ENCODE data around the gene PPM1A. TPM values are rescaled to one million over a fixed set of nuclear protein-coding genes. Genes with fewer than 3 reads are reported as not detected.

PPM1A gene
- total and polyA plus RNA-seq, 2 of the 13 experiments (the other 11 are each of a cell fraction or from before 2014, with no cell fraction given), result 23.3 to 29.8 TPM

DNA sequence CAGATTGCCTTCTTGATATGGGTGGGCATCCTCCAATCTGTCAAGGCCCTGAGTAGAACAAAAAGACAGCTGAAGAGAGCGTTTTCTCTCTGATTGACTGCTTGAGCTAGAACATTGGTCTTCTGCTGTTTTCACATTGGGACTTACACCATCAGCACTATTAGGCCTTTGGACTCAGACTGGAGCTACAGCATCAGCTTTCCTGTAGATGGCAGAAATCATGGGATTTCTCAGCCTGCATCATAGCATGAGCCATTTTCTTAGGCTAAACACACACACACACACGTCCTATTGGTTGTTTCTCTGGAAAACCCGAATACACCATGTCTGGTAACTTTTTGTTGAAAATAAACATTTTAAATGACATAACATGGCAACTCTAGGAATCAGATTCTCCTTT lies 15.8 kb upstream of the PPM1A start:
- POLR2A ChIA-PET, result interaction anchor here (1.2 kb wide), 1 partner anchor 16 kb away, joined by 3 read pairs; the partner anchor contains the start of gene PPM1A
- CTCF ChIA-PET (ENCODE audit: low intra/inter-chr PET ratio, low total read pairs), result no interaction called here
- Histone ChIP-seq H3K27me3 (ENCODE audit: control insufficient read depth in 1 of 2, insufficient read depth in 2 of 2, low read length in 2 of 2) (0 out of 5 replicates have a peak, but pooled peaks cover 0 to 1% of the 10 kb centered on the region in 2 experiments), H3K4me2 (ENCODE audit: low read depth, low read length) (no peak overlapping the region), H4K20me1 (ENCODE audit: insufficient read depth, low read length) (no peaks in the 10 kb centered on the region), H3K36me3 (replicated peaks in 1 of 2; ENCODE audit: control insufficient read depth in 1 of 2, insufficient read depth in 2 of 2, low read length in 2 of 2) (no peaks in the 10 kb centered on the region), H3K4me3 (replicated peaks in 1 of 3; ENCODE audit: insufficient read depth in 1 of 3, low read depth in 2 of 3, low read length in 3 of 3) (no peak overlapping the region), H3K4me1 (ENCODE audit: insufficient read depth, low read length) (peaks cover 13% of the 10 kb centered on the region; the same call in 1 of the 2 replicates), H3K27ac (ENCODE audit: extremely low read length, insufficient read depth, low read length) (no peak overlapping the region), H3K9ac (ENCODE audit: insufficient read depth, low read depth, low read length) (no peak overlapping the region), H2AFZ (ENCODE audit: low read length) (peak overlapping the region; percentile 15), H3K9me3 (ENCODE audit: low read length) (0 out of 2 replicates have a peak, but pooled peaks cover 11% of the 10 kb centered on the region), H3K79me2 (ENCODE audit: insufficient read depth, low read length) (no peaks in the 10 kb centered on the region)
- ATAC-seq, result peak; percentile 89
- FAIRE-seq, result no peak
- TF ChIP-seq MAFK (conservative IDR thresholded peaks at IDR 0.05 in 1 of 2, IDR thresholded peaks at IDR 0.05 in 1 of 2; ENCODE audit: low read length in 2 of 2) (0 out of 4 replicates have a peak, but pooled peaks of 1 of the 2 experiments have one; percentile 30), ZNF563 (CRISPR knock-in tag; IDR thresholded peaks at IDR 0.05) (no peak), SMC3 (IDR thresholded peaks at IDR 0.05; ENCODE audit: low read length) (0 out of 2 replicates have a peak, but pooled peaks have one; percentile 9), ZNF644 (CRISPR knock-in tag; IDR thresholded peaks at IDR 0.05; ENCODE audit: low read depth) (0 out of 2 replicates have a peak, but pooled peaks have one; percentile 13), ZNF782 (CRISPR knock-in tag; IDR thresholded peaks at IDR 0.05; ENCODE audit: borderline replicate concordance) (no peak)
- TF ChIP-seq, protein P1, sequence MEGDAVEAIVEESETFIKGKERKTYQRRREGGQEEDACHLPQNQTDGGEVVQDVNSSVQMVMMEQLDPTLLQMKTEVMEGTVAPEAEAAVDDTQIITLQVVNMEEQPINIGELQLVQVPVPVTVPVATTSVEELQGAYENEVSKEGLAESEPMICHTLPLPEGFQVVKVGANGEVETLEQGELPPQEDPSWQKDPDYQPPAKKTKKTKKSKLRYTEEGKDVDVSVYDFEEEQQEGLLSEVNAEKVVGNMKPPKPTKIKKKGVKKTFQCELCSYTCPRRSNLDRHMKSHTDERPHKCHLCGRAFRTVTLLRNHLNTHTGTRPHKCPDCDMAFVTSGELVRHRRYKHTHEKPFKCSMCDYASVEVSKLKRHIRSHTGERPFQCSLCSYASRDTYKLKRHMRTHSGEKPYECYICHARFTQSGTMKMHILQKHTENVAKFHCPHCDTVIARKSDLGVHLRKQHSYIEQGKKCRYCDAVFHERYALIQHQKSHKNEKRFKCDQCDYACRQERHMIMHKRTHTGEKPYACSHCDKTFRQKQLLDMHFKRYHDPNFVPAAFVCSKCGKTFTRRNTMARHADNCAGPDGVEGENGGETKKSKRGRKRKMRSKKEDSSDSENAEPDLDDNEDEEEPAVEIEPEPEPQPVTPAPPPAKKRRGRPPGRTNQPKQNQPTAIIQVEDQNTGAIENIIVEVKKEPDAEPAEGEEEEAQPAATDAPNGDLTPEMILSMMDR (CRISPR knock-in tag; IDR thresholded peaks at IDR 0.05), result peak; percentile 43
- BruUV-seq (replicated peaks), result no TSS peak
- peak; percentile 29 for DNase-seq (ENCODE audit: low spot score)
- in situ Hi-C loops (cut with HindIII; ENCODE audit: extremely low pct_ligation_motif_present, low pct_unique_long_range_greater_than_20kb), result no loop called here
- intact Hi-C loops (cut with micrococcal nuclease; ENCODE audit: unreplicated experiment), result no loop called here
- WGBS (ENCODE audit: low lambda C conversion rate), result 12% methylated on average over 3 of the region's 3 CpGs

DNA sequence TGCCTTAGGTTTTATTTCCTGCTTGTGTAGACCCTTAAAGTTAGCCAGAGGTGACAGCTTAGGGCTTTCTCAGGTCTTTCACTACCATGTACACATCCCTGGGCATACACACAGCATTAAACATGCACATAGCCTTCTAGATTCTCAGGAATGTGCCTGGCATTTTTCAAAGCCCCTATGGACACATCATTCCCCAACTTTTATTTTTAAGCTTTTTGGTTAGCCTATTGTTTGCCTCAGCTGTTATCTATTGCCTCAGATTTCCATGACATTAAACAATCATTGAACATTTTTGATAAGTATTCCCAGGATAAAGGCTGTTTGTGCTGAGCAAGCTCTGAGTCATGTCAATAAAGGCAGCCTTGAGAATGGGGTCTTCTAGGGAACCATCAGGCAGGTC lies 15.1 kb upstream of the PPM1A start:
- H3K36me3 ChIP-seq (replicated peaks in 1 of 2; ENCODE audit: control insufficient read depth in 1 of 2, insufficient read depth in 2 of 2, low read length in 2 of 2), result no peaks in the 10 kb centered on the region
- no TSS peak for BruUV-seq (replicated peaks)
- ATAC-seq (no peak), DNase-seq (ENCODE audit: low spot score) (no peak), FAIRE-seq (no peak)
- H4K20me1 ChIP-seq (ENCODE audit: insufficient read depth, low read length), result no peaks in the 10 kb centered on the region
- intact Hi-C loops (cut with micrococcal nuclease; ENCODE audit: unreplicated experiment) (no loop called here), in situ Hi-C loops (cut with HindIII; ENCODE audit: extremely low pct_ligation_motif_present, low pct_unique_long_range_greater_than_20kb) (no loop called here)
- H3K79me2 ChIP-seq (ENCODE audit: insufficient read depth, low read length), result no peaks in the 10 kb centered on the region
- ChIA-PET CTCF (ENCODE audit: low intra/inter-chr PET ratio, low total read pairs) (no interaction called here), POLR2A (interaction anchor here (1.2 kb wide), 1 partner anchor 15 kb away, joined by 3 read pairs; the partner anchor contains the start of gene PPM1A)
- no peak overlapping the region for H3K9ac ChIP-seq (ENCODE audit: insufficient read depth, low read depth, low read length)
- no peak overlapping the region for H2AFZ ChIP-seq (ENCODE audit: low read length)
- 0 out of 2 replicates have a peak, but pooled peaks cover 11% of the 10 kb centered on the region for H3K9me3 ChIP-seq (ENCODE audit: low read length)
- H3K4me3 ChIP-seq (replicated peaks in 1 of 3; ENCODE audit: insufficient read depth in 1 of 3, low read depth in 2 of 3, low read length in 3 of 3), result no peak overlapping the region
- H3K4me1 ChIP-seq (ENCODE audit: insufficient read depth, low read length), result peaks cover 18% of the 10 kb centered on the region
- 0 out of 5 replicates have a peak, but pooled peaks cover 0 to 1% of the 10 kb centered on the region in 2 experiments for H3K27me3 ChIP-seq (ENCODE audit: control insufficient read depth in 1 of 2, insufficient read depth in 2 of 2, low read length in 2 of 2)
- H3K27ac ChIP-seq (ENCODE audit: extremely low read length, insufficient read depth, low read length), result no peak overlapping the region
- no peak for TF ChIP-seq NR1H2 (CRISPR knock-in tag; IDR thresholded peaks at IDR 0.05; ENCODE audit: borderline replicate concordance, low read depth)
- no peak overlapping the region for H3K4me2 ChIP-seq (ENCODE audit: low read depth, low read length)
